Measurements from ENCODE around the gene EFCAB5. TPM values are rescaled to one million over a fixed set of nuclear protein-coding genes. Genes with fewer than 3 reads are reported as not detected.

The EFCAB5 gene
- total and polyA plus RNA-seq, 10 of the 15 experiments (the other 5 are each of a cell fraction or from before 2014, with no cell fraction given) = 0.39 to 2.6 (median 1.0) TPM

DNA sequence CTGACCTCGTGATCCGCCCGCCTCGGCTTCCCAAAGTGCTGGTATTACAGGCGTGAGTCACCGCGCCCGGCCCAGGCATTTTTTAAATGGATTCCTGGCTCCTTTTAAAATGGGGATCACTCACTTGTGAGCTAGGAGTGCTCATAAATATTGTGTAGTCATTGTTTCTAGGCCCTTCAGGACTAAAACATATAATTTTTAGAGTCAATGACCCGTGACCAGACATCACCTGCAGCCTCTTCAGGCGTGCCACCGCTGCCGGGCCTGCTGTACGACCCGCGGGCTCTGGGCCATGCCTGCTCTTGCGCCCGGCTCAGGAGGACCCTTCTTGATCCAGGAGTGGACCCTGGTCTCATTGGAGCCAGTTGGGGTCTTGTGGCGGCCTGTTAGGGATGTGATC, 30.8 kb downstream of the EFCAB5 start (continued):
- TF ChIP-seq, protein P1, sequence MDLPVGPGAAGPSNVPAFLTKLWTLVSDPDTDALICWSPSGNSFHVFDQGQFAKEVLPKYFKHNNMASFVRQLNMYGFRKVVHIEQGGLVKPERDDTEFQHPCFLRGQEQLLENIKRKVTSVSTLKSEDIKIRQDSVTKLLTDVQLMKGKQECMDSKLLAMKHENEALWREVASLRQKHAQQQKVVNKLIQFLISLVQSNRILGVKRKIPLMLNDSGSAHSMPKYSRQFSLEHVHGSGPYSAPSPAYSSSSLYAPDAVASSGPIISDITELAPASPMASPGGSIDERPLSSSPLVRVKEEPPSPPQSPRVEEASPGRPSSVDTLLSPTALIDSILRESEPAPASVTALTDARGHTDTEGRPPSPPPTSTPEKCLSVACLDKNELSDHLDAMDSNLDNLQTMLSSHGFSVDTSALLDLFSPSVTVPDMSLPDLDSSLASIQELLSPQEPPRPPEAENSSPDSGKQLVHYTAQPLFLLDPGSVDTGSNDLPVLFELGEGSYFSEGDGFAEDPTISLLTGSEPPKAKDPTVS (IDR thresholded peaks at IDR 0.05; ENCODE audit: low read depth, low read length) = no peak

DNA sequence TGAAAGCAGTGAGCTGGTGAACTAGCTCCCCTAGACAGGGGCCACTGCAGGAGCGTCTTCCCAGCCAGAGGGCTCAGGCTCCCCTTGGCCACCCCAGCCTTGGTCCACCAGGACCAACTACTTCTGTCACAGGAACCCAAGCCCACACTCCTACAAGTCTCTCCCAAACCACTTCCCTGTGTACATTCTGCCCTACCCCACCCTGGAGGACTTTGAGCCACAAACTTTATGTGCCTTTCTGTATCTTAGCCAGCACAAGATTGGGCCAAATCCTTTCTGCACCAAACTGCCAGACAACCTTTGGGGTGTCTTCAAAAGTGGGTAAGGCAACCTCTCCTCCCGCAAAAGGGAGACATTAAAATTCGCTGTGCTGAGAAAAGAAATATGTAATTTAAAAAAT, 31.6 kb downstream of the EFCAB5 start:
- SMC1A ChIA-PET (ENCODE audit: uncharacterized antibody, unreplicated experiment) = no interaction called here
- Histone ChIP-seq H3K9ac (ENCODE audit: control insufficient read depth, insufficient read depth, low read length) (no peak overlapping the region), H3K4me1 (ENCODE audit: control insufficient read depth, insufficient read depth, low read length) (no peaks in the 10 kb centered on the region), H3K79me2 (ENCODE audit: control insufficient read depth, insufficient read depth, low read length) (no peaks in the 10 kb centered on the region), H3K27ac (ENCODE audit: control insufficient read depth, insufficient read depth) (no peak overlapping the region), H2AFZ (ENCODE audit: control insufficient read depth, low read depth, low read length) (no peak overlapping the region), H3K27me3 (replicated peaks in 1 of 2; ENCODE audit: control insufficient read depth in 2 of 2, insufficient read depth in 2 of 2, low read length in 1 of 2) (no peaks in the 10 kb centered on the region), H3K36me3 (ENCODE audit: control insufficient read depth in 2 of 2, insufficient read depth in 2 of 2, low read length in 1 of 2) (no peaks in the 10 kb centered on the region), H3K9me3 (replicated peaks; ENCODE audit: control insufficient read depth, insufficient read depth, low read length) (no peaks in the 10 kb centered on the region), H3K4me2 (ENCODE audit: control insufficient read depth, insufficient read depth) (no peak overlapping the region), H3K4me3 (no peak overlapping the region), H4K20me1 (ENCODE audit: control insufficient read depth, insufficient read depth) (no peaks in the 10 kb centered on the region)
- ATAC-seq = no peak
- BruUV-seq (replicated peaks) = no TSS peak
- 76% methylated on average over 3 of the region's 3 CpGs for WGBS (ENCODE audit: insufficient coverage, insufficient replicate concordance, low lambda C conversion rate, missing lambda C conversion rate)
- TF ChIP-seq, protein P2, sequence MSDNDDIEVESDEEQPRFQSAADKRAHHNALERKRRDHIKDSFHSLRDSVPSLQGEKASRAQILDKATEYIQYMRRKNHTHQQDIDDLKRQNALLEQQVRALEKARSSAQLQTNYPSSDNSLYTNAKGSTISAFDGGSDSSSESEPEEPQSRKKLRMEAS (IDR thresholded peaks at IDR 0.05; ENCODE audit: low read depth, low read length) = no peak
- TF ChIP-seq, protein P3, sequence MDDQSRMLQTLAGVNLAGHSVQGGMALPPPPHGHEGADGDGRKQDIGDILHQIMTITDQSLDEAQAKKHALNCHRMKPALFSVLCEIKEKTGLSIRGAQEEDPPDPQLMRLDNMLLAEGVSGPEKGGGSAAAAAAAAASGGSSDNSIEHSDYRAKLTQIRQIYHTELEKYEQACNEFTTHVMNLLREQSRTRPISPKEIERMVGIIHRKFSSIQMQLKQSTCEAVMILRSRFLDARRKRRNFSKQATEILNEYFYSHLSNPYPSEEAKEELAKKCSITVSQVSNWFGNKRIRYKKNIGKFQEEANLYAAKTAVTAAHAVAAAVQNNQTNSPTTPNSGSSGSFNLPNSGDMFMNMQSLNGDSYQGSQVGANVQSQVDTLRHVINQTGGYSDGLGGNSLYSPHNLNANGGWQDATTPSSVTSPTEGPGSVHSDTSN (IDR thresholded peaks at IDR 0.05; ENCODE audit: insufficient replicate concordance, low read depth, low read length) = no peak
- TF ChIP-seq KLF5 (IDR thresholded peaks at IDR 0.05; ENCODE audit: partially characterized antibody) (no peak), EZH2 (IDR thresholded peaks at IDR 0.05; ENCODE audit: borderline replicate concordance, control insufficient read depth, low read depth, low read length) (no peak), NRF1 (conservative IDR thresholded peaks at IDR 0.05; ENCODE audit: low read depth, low read length) (no peak), SMC3 (IDR thresholded peaks at IDR 0.05; ENCODE audit: borderline replicate concordance, low read length) (no peak), MYC (IDR thresholded peaks at IDR 0.05; ENCODE audit: insufficient read depth, insufficient read length, insufficient replicate concordance, low read length, severe bottlenecking) (no peak), CHD2 (IDR thresholded peaks at IDR 0.05; ENCODE audit: borderline replicate concordance, low read depth, low read length) (no peak), NR2C2 (IDR thresholded peaks at IDR 0.05; ENCODE audit: borderline replicate concordance, control insufficient read depth, insufficient read length, low read depth) (no peak), PML (IDR thresholded peaks at IDR 0.05; ENCODE audit: low read length) (no peak), HCFC1 (IDR thresholded peaks at IDR 0.05; ENCODE audit: low read length) (no peak), CEBPB (IDR thresholded peaks at IDR 0.05; ENCODE audit: borderline replicate concordance in 1 of 2, low read depth in 2 of 2, low read length in 2 of 2) (no peak), FOXM1 (IDR thresholded peaks at IDR 0.05; ENCODE audit: low read depth, low read length) (no peak), MEF2A (IDR thresholded peaks at IDR 0.05; ENCODE audit: insufficient read depth, low read depth, low read length) (no peak), FOXK2 (IDR thresholded peaks at IDR 0.05) (no peak), POU2F2 (IDR thresholded peaks at IDR 0.05; ENCODE audit: borderline replicate concordance, low read depth, low read length) (no peak), TCF3 (IDR thresholded peaks at IDR 0.05; ENCODE audit: borderline replicate concordance, insufficient read depth, low read depth, low read length) (no peak), EGR1 (IDR thresholded peaks at IDR 0.05; ENCODE audit: borderline replicate concordance in 1 of 2, low read depth in 2 of 2, low read length in 2 of 2) (no peak), SIX5 (IDR thresholded peaks at IDR 0.05; ENCODE audit: low read depth, low read length, severe bottlenecking) (no peak), CBX5 (IDR thresholded peaks at IDR 0.05; ENCODE audit: low read depth) (no peak)
- POLR2A ChIA-PET = no interaction called here
- CTCF ChIA-PET = interaction anchor here (0.7 kb wide), 1 partner anchor 132 kb away, joined by 3 read pairs; no protein-coding TSS in a partner anchor
- in situ Hi-C loops (cut with MboI) = no loop called here
- DNase-seq (ENCODE audit: low read depth, low spot score) = no peak
- intact Hi-C loops (cut with micrococcal nuclease; ENCODE audit: unreplicated experiment) = no loop called here
- no peak for FAIRE-seq
- RAD21 ChIA-PET (ENCODE audit: unreplicated experiment) = no interaction called here

Measured in GM12878 (cell line).